ENCODE results near the gene ZNF157.
"Not testable (repeated sequence)": the region's sequence is repeated elsewhere in the genome, so short reads cannot be mapped to it uniquely, and the experiment has no call there.

GRCh38 chrX:47332729-47333128 is 37.6 kb upstream of the ZNF157 start:
- TF ChIP-seq, protein P1, sequence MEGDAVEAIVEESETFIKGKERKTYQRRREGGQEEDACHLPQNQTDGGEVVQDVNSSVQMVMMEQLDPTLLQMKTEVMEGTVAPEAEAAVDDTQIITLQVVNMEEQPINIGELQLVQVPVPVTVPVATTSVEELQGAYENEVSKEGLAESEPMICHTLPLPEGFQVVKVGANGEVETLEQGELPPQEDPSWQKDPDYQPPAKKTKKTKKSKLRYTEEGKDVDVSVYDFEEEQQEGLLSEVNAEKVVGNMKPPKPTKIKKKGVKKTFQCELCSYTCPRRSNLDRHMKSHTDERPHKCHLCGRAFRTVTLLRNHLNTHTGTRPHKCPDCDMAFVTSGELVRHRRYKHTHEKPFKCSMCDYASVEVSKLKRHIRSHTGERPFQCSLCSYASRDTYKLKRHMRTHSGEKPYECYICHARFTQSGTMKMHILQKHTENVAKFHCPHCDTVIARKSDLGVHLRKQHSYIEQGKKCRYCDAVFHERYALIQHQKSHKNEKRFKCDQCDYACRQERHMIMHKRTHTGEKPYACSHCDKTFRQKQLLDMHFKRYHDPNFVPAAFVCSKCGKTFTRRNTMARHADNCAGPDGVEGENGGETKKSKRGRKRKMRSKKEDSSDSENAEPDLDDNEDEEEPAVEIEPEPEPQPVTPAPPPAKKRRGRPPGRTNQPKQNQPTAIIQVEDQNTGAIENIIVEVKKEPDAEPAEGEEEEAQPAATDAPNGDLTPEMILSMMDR (IDR thresholded peaks at IDR 0.05 in 4 of 5, conservative IDR thresholded peaks at IDR 0.05 in 1 of 5) = not testable (repeated sequence)
- not testable (repeated sequence) for TF ChIP-seq POLR2A (IDR thresholded peaks at IDR 0.05)
